HEK293 (cell line): ENCODE measurements around the gene BABAM1.

Experiments used
- CTCF ChIA-PET: fragments of 350-600 bp; formaldehyde crosslinking; extraction: SDS; loops from one replicate; lab custom pipeline; 2021; ENCODE audit warnings: antibody characterized with exemption; lab: Yijun Ruan, JAX
- POLR2A ChIA-PET: fragments of 300-600 bp; formaldehyde crosslinking; extraction: SDS; loops from one replicate; lab custom pipeline; 2020; ENCODE audit warnings: antibody characterized with exemption, inconsistent platforms; lab: Yijun Ruan, JAX
- H3K27ac ChIP-seq: fragments of 200-500 bp; sonication (Bioruptor generic); 2 replicates; pipeline ENCODE4 v1.5.1; 2014; ENCODE audit warnings: low read depth, low read length, control low read depth, inconsistent platforms; ENCODE audit errors: extremely low read depth
- H3K36me3 ChIP-seq, 2 experiments: fragments of 200-500 bp in 1 of 2; sonication (Bioruptor generic) in 1 of 2; 1 replicate in 1 of 2; 2 replicates in 1 of 2; pipeline ENCODE4 v1.5.1; 2014 to 2017; ENCODE audit warnings: inconsistent platforms in 2 of 2, low read length in 2 of 2; ENCODE audit not compliant: control insufficient read depth in 2 of 2, insufficient read depth in 1 of 2
- H3K4me1 ChIP-seq: fragments of 200-500 bp; sonication (Bioruptor generic); 2 replicates; pipeline ENCODE4 v1.5.1; 2014; ENCODE audit warnings: mild to moderate bottlenecking, low read length, inconsistent platforms; ENCODE audit not compliant: control insufficient read depth, insufficient read depth
- H3K4me3 ChIP-seq: 2 replicates; pipeline ENCODE4 v1.5.1; 2011; ENCODE audit warnings: low read depth, mild to moderate bottlenecking, control low read depth, low read length, moderate library complexity
- H3K9me3 ChIP-seq: fragments of 200-500 bp; sonication (Bioruptor generic); 2 replicates; pipeline ENCODE4 v1.5.1; 2014; ENCODE audit warnings: low read depth, low read length, inconsistent platforms; ENCODE audit not compliant: control insufficient read depth, insufficient read depth
- GLIS1 ChIP-seq: fragments of 450-650 bp; formaldehyde crosslinking; IDR thresholded peaks from 2 replicates; pipeline ENCODE4 v1.5.1; 2016; ENCODE audit warnings: missing biosample characterization, missing genetic modification characterization
- HOXC10 ChIP-seq: sonication (generic); formaldehyde crosslinking; IDR thresholded peaks from 2 replicates; pipeline ENCODE4 v1.8.1; 2023; ENCODE audit warnings: mild to moderate bottlenecking, missing genetic modification reagents
- KLF9 ChIP-seq: fragments of 450-650 bp; formaldehyde crosslinking; IDR thresholded peaks from 2 replicates; pipeline ENCODE4 v1.5.1; 2016; ENCODE audit warnings: missing biosample characterization, missing genetic modification characterization, low read depth
- MYNN ChIP-seq: fragments of 450-650 bp; formaldehyde crosslinking; IDR thresholded peaks from 2 replicates; pipeline ENCODE4 v1.5.1; 2016; ENCODE audit warnings: missing biosample characterization, missing genetic modification characterization, borderline replicate concordance
- SP2 ChIP-seq: fragments of 450-650 bp; formaldehyde crosslinking; IDR thresholded peaks from 2 replicates; pipeline ENCODE4 v1.5.1; 2016; ENCODE audit warnings: missing biosample characterization, missing genetic modification characterization
- ZBTB20 ChIP-seq: fragments of 450-650 bp; formaldehyde crosslinking; IDR thresholded peaks from 2 replicates; pipeline ENCODE4 v1.5.1; 2016; ENCODE audit warnings: missing biosample characterization, missing genetic modification characterization
- ZNF112 ChIP-seq: fragments of 450-650 bp; formaldehyde crosslinking; IDR thresholded peaks from 2 replicates; pipeline ENCODE4 v1.5.0; 2017; ENCODE audit warnings: missing biosample characterization, missing genetic modification characterization
- ZNF16 ChIP-seq: fragments of 450-650 bp; formaldehyde crosslinking; IDR thresholded peaks from 2 replicates; pipeline ENCODE4 v1.5.1; 2016; ENCODE audit warnings: low read depth, missing biosample characterization, missing genetic modification characterization
- ZNF266 ChIP-seq: fragments of 450-650 bp; formaldehyde crosslinking; IDR thresholded peaks from 2 replicates; pipeline ENCODE4 v1.5.1; 2016; ENCODE audit warnings: missing biosample characterization, missing genetic modification characterization, low read depth
- ZNF350 ChIP-seq: fragments of 450-650 bp; formaldehyde crosslinking; IDR thresholded peaks from 2 replicates; pipeline ENCODE4 v1.5.0; 2017; ENCODE audit warnings: missing biosample characterization, mild to moderate bottlenecking, missing genetic modification characterization
- ZNF404 ChIP-seq: fragments of 450-650 bp; formaldehyde crosslinking; IDR thresholded peaks from 2 replicates; pipeline ENCODE4 v1.5.1; 2017; ENCODE audit warnings: missing biosample characterization, missing genetic modification characterization
- ZNF416 ChIP-seq: fragments of 450-650 bp; formaldehyde crosslinking; IDR thresholded peaks from 2 replicates; pipeline ENCODE4 v1.5.1; 2016; ENCODE audit warnings: missing biosample characterization, missing genetic modification characterization
- ZNF530 ChIP-seq: fragments of 450-650 bp; formaldehyde crosslinking; IDR thresholded peaks from 2 replicates; pipeline ENCODE4 v1.5.1; 2016; ENCODE audit warnings: low read depth, missing biosample characterization, missing genetic modification characterization
- ZNF548 ChIP-seq: fragments of 450-650 bp; formaldehyde crosslinking; IDR thresholded peaks from 2 replicates; pipeline ENCODE4 v1.5.1; 2016; ENCODE audit warnings: missing biosample characterization, missing genetic modification characterization
- ZNF571 ChIP-seq: fragments of 450-650 bp; formaldehyde crosslinking; IDR thresholded peaks from 2 replicates; pipeline ENCODE4 v1.5.0; 2017; ENCODE audit warnings: missing biosample characterization, missing genetic modification characterization
- ZNF580 ChIP-seq: fragments of 450-650 bp; formaldehyde crosslinking; IDR thresholded peaks from 2 replicates; pipeline ENCODE4 v1.5.1; 2016; ENCODE audit warnings: missing biosample characterization, missing genetic modification characterization
- ZNF610 ChIP-seq: fragments of 450-650 bp; formaldehyde crosslinking; IDR thresholded peaks from 2 replicates; pipeline ENCODE4 v1.5.1; 2016; ENCODE audit warnings: missing biosample characterization, missing genetic modification characterization, borderline replicate concordance
- ZNF660 ChIP-seq: fragments of 450-650 bp; IDR thresholded peaks from 2 replicates; pipeline ENCODE4 v1.5.1; 2018; ENCODE audit warnings: missing biosample characterization, mild to moderate bottlenecking, missing genetic modification characterization
- ZNF76 ChIP-seq: fragments of 450-650 bp; formaldehyde crosslinking; IDR thresholded peaks from 2 replicates; pipeline ENCODE4; 2016; ENCODE audit warnings: low read depth, missing biosample characterization, missing genetic modification characterization, borderline replicate concordance
- ZNF791 ChIP-seq: fragments of 450-650 bp; formaldehyde crosslinking; IDR thresholded peaks from 2 replicates; pipeline ENCODE4 v1.5.1; 2016; ENCODE audit warnings: missing biosample characterization, missing genetic modification characterization
- ZNF792 ChIP-seq: fragments of 450-650 bp; formaldehyde crosslinking; IDR thresholded peaks from 2 replicates; pipeline ENCODE4 v1.5.1; 2016; ENCODE audit warnings: missing biosample characterization, missing genetic modification characterization
- TF ChIP-seq, protein P1 (sequence below): fragments of 450-650 bp; formaldehyde crosslinking; IDR thresholded peaks from 2 replicates; pipeline ENCODE4 v1.5.1; 2016; ENCODE audit warnings: missing biosample characterization, missing genetic modification characterization, low read depth
- TF ChIP-seq, protein P2 (sequence below): fragments of 450-650 bp; formaldehyde crosslinking; conservative IDR thresholded peaks from 2 replicates; pipeline ENCODE4 v1.5.1; 2016; ENCODE audit warnings: low read depth, missing biosample characterization, missing genetic modification characterization
- TF ChIP-seq, protein P3 (sequence below): fragments of 450-650 bp; formaldehyde crosslinking; IDR thresholded peaks from 2 replicates; pipeline ENCODE4 v1.5.1; 2016; ENCODE audit warnings: missing biosample characterization, missing genetic modification characterization, borderline replicate concordance

BABAM1 gene

DNA sequence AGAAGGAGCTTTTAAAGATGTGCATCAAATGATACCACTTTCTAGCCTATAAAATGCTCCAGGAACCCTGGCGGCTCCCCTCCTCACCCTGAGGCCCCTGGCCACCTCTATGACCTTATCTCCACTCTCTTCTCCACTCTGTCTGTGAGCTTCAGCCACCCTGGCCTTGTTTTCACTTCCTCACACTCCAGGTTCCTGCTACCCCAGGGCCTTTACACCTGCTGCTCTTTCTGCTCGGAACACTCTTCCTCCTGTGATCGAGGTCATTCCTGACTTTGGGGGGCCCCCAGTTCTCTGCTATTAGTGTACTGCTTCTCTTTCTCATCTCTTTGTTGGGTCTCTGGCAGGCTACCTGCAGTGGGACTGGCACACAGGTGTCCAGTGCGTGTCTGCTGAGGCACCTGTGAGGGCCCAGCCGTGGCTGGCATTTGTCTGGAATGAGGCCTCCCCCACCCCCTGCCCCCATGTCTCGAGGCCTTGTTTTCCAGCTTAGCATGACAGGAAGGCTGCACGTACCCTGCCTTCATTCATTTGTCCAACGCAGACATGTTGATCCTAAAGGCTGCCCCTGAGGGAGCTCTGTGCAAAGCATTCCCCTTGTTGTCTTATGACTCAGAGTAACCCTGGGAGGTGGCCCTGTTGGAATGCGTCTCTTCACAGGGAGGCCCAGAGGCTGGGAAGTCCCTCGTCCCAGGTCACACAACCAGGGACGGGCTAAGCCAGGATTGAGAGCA lies 44.4 kb downstream of the BABAM1 start (continued):
- TF ChIP-seq ZNF530 (tag by site-specific recombination): no peak
- no peak for TF ChIP-seq ZNF571 (tag by site-specific recombination)
- TF ChIP-seq HOXC10 (CRISPR knock-in tag): no peak
- TF ChIP-seq, protein P1, sequence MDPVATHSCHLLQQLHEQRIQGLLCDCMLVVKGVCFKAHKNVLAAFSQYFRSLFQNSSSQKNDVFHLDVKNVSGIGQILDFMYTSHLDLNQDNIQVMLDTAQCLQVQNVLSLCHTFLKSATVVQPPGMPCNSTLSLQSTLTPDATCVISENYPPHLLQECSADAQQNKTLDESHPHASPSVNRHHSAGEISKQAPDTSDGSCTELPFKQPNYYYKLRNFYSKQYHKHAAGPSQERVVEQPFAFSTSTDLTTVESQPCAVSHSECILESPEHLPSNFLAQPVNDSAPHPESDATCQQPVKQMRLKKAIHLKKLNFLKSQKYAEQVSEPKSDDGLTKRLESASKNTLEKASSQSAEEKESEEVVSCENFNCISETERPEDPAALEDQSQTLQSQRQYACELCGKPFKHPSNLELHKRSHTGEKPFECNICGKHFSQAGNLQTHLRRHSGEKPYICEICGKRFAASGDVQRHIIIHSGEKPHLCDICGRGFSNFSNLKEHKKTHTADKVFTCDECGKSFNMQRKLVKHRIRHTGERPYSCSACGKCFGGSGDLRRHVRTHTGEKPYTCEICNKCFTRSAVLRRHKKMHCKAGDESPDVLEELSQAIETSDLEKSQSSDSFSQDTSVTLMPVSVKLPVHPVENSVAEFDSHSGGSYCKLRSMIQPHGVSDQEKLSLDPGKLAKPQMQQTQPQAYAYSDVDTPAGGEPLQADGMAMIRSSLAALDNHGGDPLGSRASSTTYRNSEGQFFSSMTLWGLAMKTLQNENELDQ: no peak
- no peak for TF ChIP-seq ZNF548 (tag by site-specific recombination)
- TF ChIP-seq KLF9 (tag by site-specific recombination): no peak
- TF ChIP-seq ZNF610 (tag by site-specific recombination): no peak
- no peak for TF ChIP-seq ZNF350 (tag by site-specific recombination)
- TF ChIP-seq ZNF791: no peak
- TF ChIP-seq, protein P2, sequence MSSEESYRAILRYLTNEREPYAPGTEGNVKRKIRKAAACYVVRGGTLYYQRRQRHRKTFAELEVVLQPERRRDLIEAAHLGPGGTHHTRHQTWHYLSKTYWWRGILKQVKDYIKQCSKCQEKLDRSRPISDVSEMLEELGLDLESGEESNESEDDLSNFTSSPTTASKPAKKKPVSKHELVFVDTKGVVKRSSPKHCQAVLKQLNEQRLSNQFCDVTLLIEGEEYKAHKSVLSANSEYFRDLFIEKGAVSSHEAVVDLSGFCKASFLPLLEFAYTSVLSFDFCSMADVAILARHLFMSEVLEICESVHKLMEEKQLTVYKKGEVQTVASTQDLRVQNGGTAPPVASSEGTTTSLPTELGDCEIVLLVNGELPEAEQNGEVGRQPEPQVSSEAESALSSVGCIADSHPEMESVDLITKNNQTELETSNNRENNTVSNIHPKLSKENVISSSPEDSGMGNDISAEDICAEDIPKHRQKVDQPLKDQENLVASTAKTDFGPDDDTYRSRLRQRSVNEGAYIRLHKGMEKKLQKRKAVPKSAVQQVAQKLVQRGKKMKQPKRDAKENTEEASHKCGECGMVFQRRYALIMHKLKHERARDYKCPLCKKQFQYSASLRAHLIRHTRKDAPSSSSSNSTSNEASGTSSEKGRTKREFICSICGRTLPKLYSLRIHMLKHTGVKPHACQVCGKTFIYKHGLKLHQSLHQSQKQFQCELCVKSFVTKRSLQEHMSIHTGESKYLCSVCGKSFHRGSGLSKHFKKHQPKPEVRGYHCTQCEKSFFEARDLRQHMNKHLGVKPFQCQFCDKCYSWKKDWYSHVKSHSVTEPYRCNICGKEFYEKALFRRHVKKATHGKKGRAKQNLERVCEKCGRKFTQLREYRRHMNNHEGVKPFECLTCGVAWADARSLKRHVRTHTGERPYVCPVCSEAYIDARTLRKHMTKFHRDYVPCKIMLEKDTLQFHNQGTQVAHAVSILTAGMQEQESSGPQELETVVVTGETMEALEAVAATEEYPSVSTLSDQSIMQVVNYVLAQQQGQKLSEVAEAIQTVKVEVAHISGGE (tag by site-specific recombination): no peak
- peak; percentile 93 for TF ChIP-seq GLIS1 (tag by site-specific recombination)
- TF ChIP-seq ZNF416: no peak
- no peak for TF ChIP-seq ZNF76
- TF ChIP-seq, all 188 proteins: peak for 5

- no peaks in the 10 kb centered on the region for H3K4me1 ChIP-seq
- no peak overlapping the region for H3K27ac ChIP-seq
- H3K36me3 ChIP-seq: peaks cover 3 to 44% of the 10 kb centered on the region in 2 experiments; a peak in 2 of 3 replicates
- H3K4me3 ChIP-seq: no peak overlapping the region
- CTCF ChIA-PET: interaction anchor here (0.6 to 1.6 kb wide), 2 partner anchors 21 to 23 kb away, joined by 3 read pairs; no protein-coding TSS in a partner anchor
- POLR2A ChIA-PET: no interaction called here
- no peaks in the 10 kb centered on the region for H3K9me3 ChIP-seq
- TF ChIP-seq ZNF16: no peak
- no peak for TF ChIP-seq ZNF266 (tag by site-specific recombination)
- TF ChIP-seq ZBTB20 (tag by site-specific recombination): no peak
- no peak for TF ChIP-seq ZNF404 (tag by site-specific recombination)
- TF ChIP-seq ZNF580: no peak
- peak; percentile 11; the same call in 1 of the 2 replicates for TF ChIP-seq SP2 (tag by site-specific recombination)
- no peak for TF ChIP-seq ZNF660 (tag by site-specific recombination)
- no peak for TF ChIP-seq ZNF112 (tag by site-specific recombination)
- no peak for TF ChIP-seq ZNF792 (tag by site-specific recombination)
- peak; percentile 63 for TF ChIP-seq GLIS1 (tag by site-specific recombination)
- TF ChIP-seq, protein P3, sequence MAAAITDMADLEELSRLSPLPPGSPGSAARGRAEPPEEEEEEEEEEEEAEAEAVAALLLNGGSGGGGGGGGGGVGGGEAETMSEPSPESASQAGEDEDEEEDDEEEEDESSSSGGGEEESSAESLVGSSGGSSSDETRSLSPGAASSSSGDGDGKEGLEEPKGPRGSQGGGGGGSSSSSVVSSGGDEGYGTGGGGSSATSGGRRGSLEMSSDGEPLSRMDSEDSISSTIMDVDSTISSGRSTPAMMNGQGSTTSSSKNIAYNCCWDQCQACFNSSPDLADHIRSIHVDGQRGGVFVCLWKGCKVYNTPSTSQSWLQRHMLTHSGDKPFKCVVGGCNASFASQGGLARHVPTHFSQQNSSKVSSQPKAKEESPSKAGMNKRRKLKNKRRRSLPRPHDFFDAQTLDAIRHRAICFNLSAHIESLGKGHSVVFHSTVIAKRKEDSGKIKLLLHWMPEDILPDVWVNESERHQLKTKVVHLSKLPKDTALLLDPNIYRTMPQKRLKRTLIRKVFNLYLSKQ (tag by site-specific recombination): no peak
- TF ChIP-seq, protein P2 (tag by site-specific recombination): no peak
- no peak for TF ChIP-seq MYNN (tag by site-specific recombination)
Measured at GRCh38 chr19:17312189-17313113, 45.2 kb downstream of the BABAM1 start.
